ENCODE data around the gene MIER2.
"Not testable (repeated sequence)": the region's sequence is repeated elsewhere in the genome, so short reads cannot be mapped to it uniquely, and the experiment has no call there.

MIER2 gene

GRCh38 chr19:359653-359925 is 15.0 kb upstream of the MIER2 start:
- DNase-seq (ENCODE audit: low read depth) = no peak

- not testable (repeated sequence) for DNase-seq (ENCODE audit: low read depth)
Observed at GRCh38 chr19:355536-355935, 10.9 kb upstream of the MIER2 start.

- no peak for DNase-seq (ENCODE audit: low read depth)
Observed at GRCh38 chr19:355134-355533, 10.5 kb upstream of the MIER2 start.

GRCh38 chr19:351976-352625 is 7.5 kb upstream of the MIER2 start:
- DNase-seq (ENCODE audit: low read depth) = no peak

- DNase-seq (ENCODE audit: low read depth) = no peak
Observed at GRCh38 chr19:347946-348861, 3.6 kb upstream of the MIER2 start.

GRCh38 chr19:345320-345879 is 804 bp upstream of the MIER2 start:
- no peak for DNase-seq (ENCODE audit: low read depth)

GRCh38 chr19:343941-344624 is 513 bp downstream of the MIER2 start:
- DNase-seq (ENCODE audit: low read depth) = peak; percentile 20

GRCh38 chr19:343451-343931 is 1.1 kb downstream of the MIER2 start:
- no peak for DNase-seq (ENCODE audit: low read depth)

GRCh38 chr19:342801-343421 is 1.7 kb downstream of the MIER2 start:
- no peak for DNase-seq (ENCODE audit: low read depth)

GRCh38 chr19:342128-342455 is 2.5 kb downstream of the MIER2 start:
- DNase-seq (ENCODE audit: low read depth) = no peak

- no peak for DNase-seq (ENCODE audit: low read depth)
Observed at GRCh38 chr19:341386-342127, 3.0 kb downstream of the MIER2 start.

GRCh38 chr19:340620-341385 is 3.8 kb downstream of the MIER2 start:
- DNase-seq (ENCODE audit: low read depth) = no peak

- no peak for DNase-seq (ENCODE audit: low read depth)
Observed at GRCh38 chr19:339262-339887, 5.2 kb downstream of the MIER2 start.

- DNase-seq (ENCODE audit: low read depth) = no peak
Observed at GRCh38 chr19:338421-338820, 6.2 kb downstream of the MIER2 start.

- DNase-seq (ENCODE audit: low read depth) = no peak
Observed at GRCh38 chr19:336067-336614, 8.5 kb downstream of the MIER2 start.

- DNase-seq (ENCODE audit: low read depth) = no peak
Observed at GRCh38 chr19:335486-336066, 9.0 kb downstream of the MIER2 start.

- DNase-seq (ENCODE audit: low read depth) = no peak
Observed at GRCh38 chr19:335072-335471, 9.5 kb downstream of the MIER2 start.

- DNase-seq (ENCODE audit: low read depth) = no peak
Observed at GRCh38 chr19:334296-335071, 10.1 kb downstream of the MIER2 start.

- DNase-seq (ENCODE audit: low read depth) = no peak
Observed at GRCh38 chr19:330503-330902, 14.1 kb downstream of the MIER2 start.

All from T follicular helper cell (primary cell).